ENCODE measurements around the gene ROR1. TPM values are rescaled to one million over a fixed set of nuclear protein-coding genes. Genes with fewer than 3 reads are reported as not detected.

Gene ROR1
- total and polyA plus RNA-seq, 7 experiments from 2014 or later: 0.07 to 0.22 (median 0.16) TPM; not detected in 4

DNA sequence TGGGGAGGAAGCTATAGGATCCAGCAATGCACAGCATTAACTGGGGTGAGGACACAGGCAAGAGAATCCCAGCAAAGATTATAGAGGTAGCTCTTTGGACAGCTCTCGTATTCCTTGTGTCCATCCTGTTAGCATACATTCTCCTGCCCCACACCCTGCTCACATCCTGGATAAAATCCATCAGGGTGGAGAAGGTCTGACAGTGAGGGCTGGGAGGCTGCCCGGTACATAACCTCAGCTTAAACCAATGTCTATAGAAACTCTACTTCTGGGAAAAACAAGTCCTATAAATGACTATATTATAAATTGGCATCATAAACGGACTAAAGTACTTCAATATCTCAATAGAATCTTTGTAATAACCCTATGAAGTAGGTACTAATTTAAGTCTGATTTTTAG, 392.8 kb downstream of the ROR1 start:
- Histone ChIP-seq H3K27ac (ENCODE audit: low read depth, low read length) (no peak overlapping the region), H3K9me3 (ENCODE audit: control insufficient read depth in 2 of 3, low read length in 3 of 3) (no peaks in the 10 kb centered on the region), H3K27me3 (ENCODE audit: control insufficient read depth in 2 of 2, insufficient read depth in 2 of 2, low read length in 2 of 2) (no peaks in the 10 kb centered on the region), H3K4me1 (ENCODE audit: control insufficient read depth in 2 of 2, insufficient read depth in 2 of 2, low read length in 2 of 2) (no peaks in the 10 kb centered on the region), H3K36me3 (ENCODE audit: control insufficient read depth in 2 of 3, insufficient read depth in 3 of 3, low read length in 3 of 3) (no peaks in the 10 kb centered on the region), H3K4me3 (ENCODE audit: low read length) (no peak overlapping the region)
- H3K27ac Mint-ChIP-seq: no peak overlapping the region
- ATAC-seq (no peak), DNase-seq (no peak)
- no peaks in the 10 kb centered on the region for H3K36me3 Mint-ChIP-seq
- no peak overlapping the region for H3K4me3 Mint-ChIP-seq
- ChIA-PET CTCF (no interaction called here), POLR2A (no interaction called here)
- peaks cover 0 to 4% (median 0%) of the 10 kb centered on the region in 11 donors for H3K9me3 Mint-ChIP-seq
- peaks cover 0 to 6% (median 0%) of the 10 kb centered on the region in 7 donors for H3K4me1 Mint-ChIP-seq
- intact Hi-C loops (cut with micrococcal nuclease): no loop called here
- peaks cover 6 to 25% (median 11%) of the 10 kb centered on the region in 5 donors for H3K27me3 Mint-ChIP-seq

DNA sequence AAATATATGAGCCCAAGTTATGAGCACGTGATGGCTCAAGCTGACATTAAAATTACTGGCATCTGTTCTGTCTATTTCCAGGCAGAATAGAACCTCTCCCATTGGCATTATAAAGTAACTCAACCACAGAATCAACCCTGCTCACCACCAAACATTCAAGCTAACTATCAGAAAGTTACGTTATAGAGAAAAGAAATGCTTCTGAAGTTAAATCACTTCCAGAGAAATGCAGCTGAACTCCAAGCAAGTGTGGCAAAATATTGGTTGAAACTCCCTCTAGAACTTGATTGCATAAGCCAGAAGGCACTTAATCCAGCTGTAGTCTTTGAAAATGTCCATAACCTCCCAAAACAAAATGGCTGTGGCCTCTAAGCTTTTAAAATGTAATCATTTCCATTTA, 393.4 kb downstream of the ROR1 start:
- no peaks in the 10 kb centered on the region for H3K36me3 ChIP-seq (ENCODE audit: control insufficient read depth in 2 of 3, insufficient read depth in 3 of 3, low read length in 3 of 3)
- H3K27ac ChIP-seq (ENCODE audit: low read depth, low read length): no peak overlapping the region
- Mint-ChIP-seq H3K4me3 (no peak overlapping the region), H3K27me3 (peaks cover 5 to 25% (median 11%) of the 10 kb centered on the region in 5 donors), H3K9me3 (peaks cover 0 to 4% (median 0%) of the 10 kb centered on the region in 11 donors), H3K36me3 (no peaks in the 10 kb centered on the region), H3K27ac (no peak overlapping the region), H3K4me1 (peaks cover 0 to 11% (median 0%) of the 10 kb centered on the region in 7 donors)
- no peak overlapping the region for H3K4me3 ChIP-seq (ENCODE audit: low read length)
- H3K27me3 ChIP-seq (ENCODE audit: control insufficient read depth in 2 of 2, insufficient read depth in 2 of 2, low read length in 2 of 2): no peaks in the 10 kb centered on the region
- ChIA-PET CTCF (no interaction called here), POLR2A (no interaction called here)
- intact Hi-C loops (cut with micrococcal nuclease): no loop called here
- H3K4me1 ChIP-seq (ENCODE audit: control insufficient read depth in 2 of 2, insufficient read depth in 2 of 2, low read length in 2 of 2): no peaks in the 10 kb centered on the region
- ATAC-seq (no peak), DNase-seq (no peak)
- no peaks in the 10 kb centered on the region for H3K9me3 ChIP-seq (ENCODE audit: control insufficient read depth in 2 of 3, low read length in 3 of 3)

DNA sequence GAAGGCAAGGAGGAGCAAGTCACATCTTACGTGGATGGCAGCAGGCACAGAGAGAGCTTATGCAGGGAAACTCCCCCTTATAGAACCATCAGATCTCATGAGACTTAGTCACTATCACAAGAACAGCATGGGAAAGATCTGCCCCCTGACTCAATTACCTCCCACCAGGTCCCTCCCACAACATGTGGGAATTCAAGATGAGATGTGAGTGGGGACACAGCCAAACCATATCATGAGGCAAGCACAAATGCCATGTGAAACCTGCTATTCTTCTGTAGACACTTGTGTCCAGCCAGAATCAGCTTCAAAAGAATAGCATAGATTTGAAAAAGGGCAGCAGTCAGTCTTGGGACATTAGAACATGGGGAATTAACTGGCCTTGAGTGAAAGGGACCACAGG, 397.4 kb downstream of the ROR1 start:
- Histone ChIP-seq H3K4me1 (ENCODE audit: control insufficient read depth in 2 of 2, insufficient read depth in 2 of 2, low read length in 2 of 2) (no peaks in the 10 kb centered on the region), H3K4me3 (ENCODE audit: low read length) (no peak overlapping the region), H3K36me3 (ENCODE audit: control insufficient read depth in 2 of 3, insufficient read depth in 3 of 3, low read length in 3 of 3) (no peaks in the 10 kb centered on the region), H3K27me3 (ENCODE audit: control insufficient read depth in 2 of 2, insufficient read depth in 2 of 2, low read length in 2 of 2) (no peaks in the 10 kb centered on the region), H3K27ac (ENCODE audit: low read depth, low read length) (no peak overlapping the region), H3K9me3 (ENCODE audit: control insufficient read depth in 2 of 3, low read length in 3 of 3) (no peaks in the 10 kb centered on the region)
- Mint-ChIP-seq H3K27me3 (peaks cover 7 to 38% (median 11%) of the 10 kb centered on the region in 5 donors), H3K27ac (no peak overlapping the region), H3K4me1 (peaks cover 0 to 11% (median 0%) of the 10 kb centered on the region in 7 donors), H3K4me3 (no peak overlapping the region), H3K9me3 (peaks cover 0 to 4% (median 0%) of the 10 kb centered on the region in 11 donors), H3K36me3 (no peaks in the 10 kb centered on the region)
- DNase-seq (no peak), ATAC-seq (no peak)
- ChIA-PET CTCF (no interaction called here), POLR2A (no interaction called here)
- intact Hi-C loops (cut with micrococcal nuclease): no loop called here

DNA sequence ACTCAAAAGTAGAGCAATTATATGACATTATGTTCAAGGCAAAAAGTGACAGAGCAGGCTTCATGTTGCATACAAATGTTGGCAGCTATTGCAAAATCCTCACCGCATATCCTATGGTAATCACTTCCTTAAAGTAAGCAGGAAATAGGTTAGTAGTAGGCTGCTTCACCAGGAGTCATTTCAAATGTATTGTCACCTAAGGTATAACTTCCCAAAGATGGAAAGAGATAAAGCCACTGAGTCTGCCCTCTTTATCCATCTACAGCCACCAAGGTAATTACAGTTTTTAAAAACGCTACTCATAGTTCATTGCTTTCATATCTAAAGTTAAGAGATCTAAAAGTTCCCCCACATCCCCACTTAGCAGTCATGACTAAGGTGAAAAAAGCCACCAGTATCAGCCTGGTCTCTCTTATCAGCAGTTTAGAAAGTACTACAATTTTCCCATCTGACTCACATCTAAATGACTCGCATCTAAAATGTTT, 398.0 kb downstream of the ROR1 start:
- H3K9me3 Mint-ChIP-seq: peaks cover 0 to 4% (median 0%) of the 10 kb centered on the region in 11 donors
- Histone ChIP-seq H3K27me3 (ENCODE audit: control insufficient read depth in 2 of 2, insufficient read depth in 2 of 2, low read length in 2 of 2) (no peaks in the 10 kb centered on the region), H3K4me1 (ENCODE audit: control insufficient read depth in 2 of 2, insufficient read depth in 2 of 2, low read length in 2 of 2) (no peaks in the 10 kb centered on the region), H3K27ac (ENCODE audit: low read depth, low read length) (no peak overlapping the region), H3K9me3 (ENCODE audit: control insufficient read depth in 2 of 3, low read length in 3 of 3) (no peaks in the 10 kb centered on the region), H3K4me3 (ENCODE audit: low read length) (no peak overlapping the region), H3K36me3 (ENCODE audit: control insufficient read depth in 2 of 3, insufficient read depth in 3 of 3, low read length in 3 of 3) (no peaks in the 10 kb centered on the region)
- DNase-seq (no peak), ATAC-seq (peak; percentile 48)
- peaks cover 0 to 11% (median 0%) of the 10 kb centered on the region in 7 donors for H3K4me1 Mint-ChIP-seq
- H3K27me3 Mint-ChIP-seq: peaks cover 7 to 38% (median 11%) of the 10 kb centered on the region in 5 donors
- POLR2A ChIA-PET: no interaction called here
- intact Hi-C loops (cut with micrococcal nuclease): no loop called here
- H3K4me3 Mint-ChIP-seq: no peak overlapping the region
- no peaks in the 10 kb centered on the region for H3K36me3 Mint-ChIP-seq
- H3K27ac Mint-ChIP-seq: no peak overlapping the region
- CTCF ChIA-PET: no interaction called here

DNA sequence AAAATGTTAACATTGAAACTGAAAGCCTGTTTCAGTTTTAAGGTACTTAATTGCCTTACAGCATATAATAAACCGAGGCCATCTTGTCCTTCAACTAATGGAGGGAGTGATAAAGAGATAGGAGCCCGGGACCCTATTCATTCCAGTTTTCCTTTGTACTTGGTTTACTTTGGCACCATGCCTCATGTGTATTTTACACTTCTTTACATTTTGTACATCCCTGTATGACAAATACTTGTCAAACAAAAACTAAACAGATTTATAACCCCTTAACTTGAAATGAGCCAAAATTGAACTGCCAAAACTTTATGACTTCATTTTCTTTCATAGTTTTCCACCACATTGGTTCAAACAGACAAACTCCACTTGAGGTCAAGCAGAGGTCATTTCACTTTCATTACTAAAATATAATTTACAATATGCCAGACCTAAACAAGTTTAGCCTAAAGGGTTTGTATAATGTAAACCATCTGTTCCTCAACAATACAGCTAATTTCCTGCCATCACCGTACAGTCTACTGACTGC, 398.7 kb downstream of the ROR1 start:
- no peaks in the 10 kb centered on the region for H3K9me3 ChIP-seq (ENCODE audit: control insufficient read depth in 2 of 3, low read length in 3 of 3)
- Mint-ChIP-seq H3K4me3 (no peak overlapping the region), H3K27me3 (peaks cover 7 to 38% (median 11%) of the 10 kb centered on the region in 5 donors), H3K4me1 (peaks cover 0 to 11% (median 0%) of the 10 kb centered on the region in 7 donors), H3K36me3 (no peaks in the 10 kb centered on the region), H3K9me3 (peaks cover 0 to 4% (median 0%) of the 10 kb centered on the region in 11 donors), H3K27ac (no peak overlapping the region)
- intact Hi-C loops (cut with micrococcal nuclease): no loop called here
- H3K4me3 ChIP-seq (ENCODE audit: low read length): no peak overlapping the region
- no peaks in the 10 kb centered on the region for H3K4me1 ChIP-seq (ENCODE audit: control insufficient read depth in 2 of 2, insufficient read depth in 2 of 2, low read length in 2 of 2)
- H3K27me3 ChIP-seq (ENCODE audit: control insufficient read depth in 2 of 2, insufficient read depth in 2 of 2, low read length in 2 of 2): no peaks in the 10 kb centered on the region
- H3K36me3 ChIP-seq (ENCODE audit: control insufficient read depth in 2 of 3, insufficient read depth in 3 of 3, low read length in 3 of 3): no peaks in the 10 kb centered on the region
- ChIA-PET CTCF (no interaction called here), POLR2A (no interaction called here)
- no peak overlapping the region for H3K27ac ChIP-seq (ENCODE audit: low read depth, low read length)
- ATAC-seq (no peak), DNase-seq (no peak)

DNA sequence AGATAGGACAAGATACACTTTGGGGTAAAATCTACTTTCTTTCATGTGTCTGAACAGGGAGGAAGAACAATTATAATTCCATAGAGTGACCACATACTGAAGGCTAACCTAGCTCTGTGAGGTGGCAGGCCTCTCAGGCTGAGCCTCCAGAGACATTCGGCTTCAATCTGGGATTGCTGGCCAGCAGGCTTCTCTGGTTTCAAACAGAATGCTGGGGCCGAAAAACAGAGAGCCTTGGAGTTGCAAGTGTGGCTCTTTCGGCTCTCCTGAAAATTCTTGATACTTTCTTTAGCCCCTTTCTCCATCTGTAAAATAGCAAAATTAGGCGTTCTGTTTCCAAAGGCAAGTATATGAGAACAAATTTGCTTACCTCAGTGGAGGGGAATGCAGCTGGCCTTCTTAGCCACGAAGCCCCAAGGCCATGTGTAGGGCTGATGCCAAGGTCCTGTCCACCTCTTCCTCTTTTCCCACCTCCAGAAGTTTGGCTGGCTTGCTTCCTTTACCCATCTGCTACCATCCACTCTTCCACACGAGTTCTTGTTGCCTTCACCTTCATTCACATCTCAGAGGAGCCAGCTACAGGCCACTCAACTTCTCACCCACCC, 399.6 kb downstream of the ROR1 start:
- H3K4me1 Mint-ChIP-seq: peaks cover 0 to 11% (median 0%) of the 10 kb centered on the region in 7 donors
- ATAC-seq: no peak
- H3K4me3 Mint-ChIP-seq: no peak overlapping the region
- no peak for DNase-seq
- Histone ChIP-seq H3K9me3 (ENCODE audit: control insufficient read depth in 2 of 3, low read length in 3 of 3) (no peaks in the 10 kb centered on the region), H3K4me1 (ENCODE audit: control insufficient read depth in 2 of 2, insufficient read depth in 2 of 2, low read length in 2 of 2) (no peaks in the 10 kb centered on the region), H3K27ac (ENCODE audit: low read depth, low read length) (no peak overlapping the region), H3K4me3 (ENCODE audit: low read length) (no peak overlapping the region), H3K27me3 (ENCODE audit: control insufficient read depth in 2 of 2, insufficient read depth in 2 of 2, low read length in 2 of 2) (no peaks in the 10 kb centered on the region), H3K36me3 (ENCODE audit: control insufficient read depth in 2 of 3, insufficient read depth in 3 of 3, low read length in 3 of 3) (no peaks in the 10 kb centered on the region)
- H3K27me3 Mint-ChIP-seq: peaks cover 5 to 38% (median 18%) of the 10 kb centered on the region in 5 donors
- POLR2A ChIA-PET: interaction anchor here (1.1 kb wide), 1 partner anchor 9 kb away, joined by 3 read pairs; no protein-coding TSS in a partner anchor
- H3K9me3 Mint-ChIP-seq: peaks cover 0 to 4% (median 0%) of the 10 kb centered on the region in 11 donors
- H3K36me3 Mint-ChIP-seq: no peaks in the 10 kb centered on the region
- intact Hi-C loops (cut with micrococcal nuclease): no loop called here
- no peak overlapping the region for H3K27ac Mint-ChIP-seq
- CTCF ChIA-PET: no interaction called here

DNA sequence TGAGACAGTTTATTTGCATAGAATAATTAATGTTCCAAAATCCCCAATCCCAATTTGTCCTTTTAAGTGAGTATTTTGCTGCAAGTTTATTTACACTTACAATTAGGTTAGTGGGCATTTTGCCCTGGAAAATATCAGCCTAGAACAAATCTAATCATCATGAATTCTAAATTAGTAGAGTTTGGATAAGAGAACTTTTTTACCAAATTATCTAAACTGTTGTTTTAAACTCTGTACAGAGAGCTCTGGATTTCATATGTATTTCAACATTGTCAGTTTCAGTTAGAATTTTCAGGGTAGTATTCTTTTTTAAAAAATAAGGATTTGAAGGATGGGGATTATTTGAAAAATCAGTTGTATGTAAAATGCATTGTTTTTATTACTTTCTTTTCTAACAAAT, 401.8 kb downstream of the ROR1 start:
- Histone ChIP-seq H3K4me3 (ENCODE audit: low read length) (no peak overlapping the region), H3K27ac (ENCODE audit: low read depth, low read length) (no peak overlapping the region), H3K4me1 (ENCODE audit: control insufficient read depth in 2 of 2, insufficient read depth in 2 of 2, low read length in 2 of 2) (no peaks in the 10 kb centered on the region), H3K9me3 (ENCODE audit: control insufficient read depth in 2 of 3, low read length in 3 of 3) (no peaks in the 10 kb centered on the region), H3K27me3 (ENCODE audit: control insufficient read depth in 2 of 2, insufficient read depth in 2 of 2, low read length in 2 of 2) (no peaks in the 10 kb centered on the region), H3K36me3 (ENCODE audit: control insufficient read depth in 2 of 3, insufficient read depth in 3 of 3, low read length in 3 of 3) (no peaks in the 10 kb centered on the region)
- Mint-ChIP-seq H3K36me3 (no peaks in the 10 kb centered on the region), H3K27ac (no peak overlapping the region), H3K4me3 (no peak overlapping the region), H3K4me1 (peaks cover 0 to 11% (median 0%) of the 10 kb centered on the region in 7 donors), H3K27me3 (peaks cover 2 to 26% (median 18%) of the 10 kb centered on the region in 5 donors), H3K9me3 (peaks cover 0 to 2% (median 0%) of the 10 kb centered on the region in 11 donors)
- intact Hi-C loops (cut with micrococcal nuclease): no loop called here
- ChIA-PET CTCF (interaction anchor here (0.6 kb wide), 1 partner anchor 15 kb away, joined by 5 read pairs; no protein-coding TSS in a partner anchor), POLR2A (no interaction called here)
- DNase-seq: no peak
- no peak for ATAC-seq
